Activated T-helper 1 cell treated with anti-CD3 and anti-CD28 coated beads, Interleukin-12 subunit alpha, Interleukin-12 subunit beta, Interleukin-2, Interleukin-4 antibody, amounts not matched to agents 30 ng/mL and 10 ng/mL and 1 ng/mL, durations not matched to agents 14 hours and 24 hours and 36 hours (primary cell): ENCODE data around the gene IFNGR1. TPM values are rescaled to one million over a fixed set of nuclear protein-coding genes. Genes with fewer than 3 reads are reported as not detected.

ENCODE experiments used
- DNase-seq: peaks from one replicate; pipeline ENCODE4 v3.0.0; 2021; ENCODE audit warnings: low spot score
- H3K27ac Mint-ChIP-seq: one replicate; pipeline ENCODE4 v1.8.0; 2021; ENCODE audit warnings: mild to moderate bottlenecking, mixed read lengths
- H3K27me3 Mint-ChIP-seq: one replicate; pipeline ENCODE4 v1.8.0; 2022; ENCODE audit warnings: mild to moderate bottlenecking, moderate library complexity, mixed read lengths; ENCODE audit not compliant: insufficient read depth
- H3K36me3 Mint-ChIP-seq: one replicate; pipeline ENCODE4 v1.8.0; 2021; ENCODE audit warnings: low read depth, mixed read lengths
- H3K4me1 Mint-ChIP-seq: one replicate; pipeline ENCODE4 v1.8.0; 2021; ENCODE audit warnings: low read depth, mixed read lengths
- H3K4me3 Mint-ChIP-seq: one replicate; pipeline ENCODE4 v1.8.0; 2021; ENCODE audit warnings: mild to moderate bottlenecking, moderate library complexity, mixed read lengths
- H3K9me3 Mint-ChIP-seq: one replicate; pipeline ENCODE4 v1.8.0; 2021; ENCODE audit warnings: mixed read lengths
- intact Hi-C: fragments of 100-400 bp; cut with micrococcal nuclease; formaldehyde crosslinking; loops from one replicate; pipeline ENCODE4 v1.15.1; 2024
- total RNA-seq: library from RNA; stranded (reverse); gene quantifications from 2 replicates; pipeline ENCODE4 v1.2.3, GENCODE V29; 2022

Gene IFNGR1
- total RNA-seq, 1 donor from 2014 or later = 12.5 TPM

DNA sequence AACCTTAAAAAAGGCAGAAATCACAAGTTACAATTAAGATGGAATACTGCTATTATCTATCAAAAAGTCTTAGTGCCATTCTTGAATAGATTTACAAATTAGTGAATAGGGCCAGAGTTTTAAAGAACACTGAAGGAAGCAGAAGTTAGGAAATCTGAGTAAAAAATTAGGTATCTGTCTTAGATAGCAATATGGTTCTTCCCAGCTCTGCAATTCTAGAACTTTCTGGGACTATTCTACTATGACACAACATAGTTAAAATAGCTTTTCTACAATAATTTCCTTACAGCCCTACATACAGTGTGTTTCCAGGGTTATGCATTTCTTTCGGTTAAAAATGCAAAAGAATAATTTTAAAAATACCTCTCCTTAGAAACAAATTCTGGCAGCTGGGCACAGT, 18.2 kb downstream of the IFNGR1 start:
- Mint-ChIP-seq H3K4me1 (peaks cover 9% of the 10 kb centered on the region), H3K4me3 (no peak overlapping the region), H3K27me3 (no peaks in the 10 kb centered on the region), H3K9me3 (no peaks in the 10 kb centered on the region), H3K27ac (no peak overlapping the region), H3K36me3 (peaks cover 52% of the 10 kb centered on the region)
- intact Hi-C loops = no loop called here
- DNase-seq = no peak

- intact Hi-C loops = no loop called here
- peaks cover 49% of the 10 kb centered on the region for H3K36me3 Mint-ChIP-seq
- DNase-seq = no peak
- H3K9me3 Mint-ChIP-seq = no peaks in the 10 kb centered on the region
- H3K4me3 Mint-ChIP-seq = no peak overlapping the region
- no peaks in the 10 kb centered on the region for H3K27me3 Mint-ChIP-seq
- H3K4me1 Mint-ChIP-seq = peaks cover 15% of the 10 kb centered on the region
- no peak overlapping the region for H3K27ac Mint-ChIP-seq
Measured at GRCh38 chr6:137200288-137200687, 18.9 kb downstream of the IFNGR1 start.

- Mint-ChIP-seq H3K9me3 (no peaks in the 10 kb centered on the region), H3K36me3 (peaks cover 33% of the 10 kb centered on the region), H3K4me3 (no peak overlapping the region), H3K4me1 (peaks cover 15% of the 10 kb centered on the region), H3K27ac (no peak overlapping the region), H3K27me3 (no peaks in the 10 kb centered on the region)
- intact Hi-C loops = loop anchor here (5.0 kb wide), 1 partner anchor 46 kb away; no protein-coding TSS in a partner anchor
- no peak for DNase-seq
Measured at GRCh38 chr6:137197684-137198645, 21.2 kb downstream of the IFNGR1 start.

DNA sequence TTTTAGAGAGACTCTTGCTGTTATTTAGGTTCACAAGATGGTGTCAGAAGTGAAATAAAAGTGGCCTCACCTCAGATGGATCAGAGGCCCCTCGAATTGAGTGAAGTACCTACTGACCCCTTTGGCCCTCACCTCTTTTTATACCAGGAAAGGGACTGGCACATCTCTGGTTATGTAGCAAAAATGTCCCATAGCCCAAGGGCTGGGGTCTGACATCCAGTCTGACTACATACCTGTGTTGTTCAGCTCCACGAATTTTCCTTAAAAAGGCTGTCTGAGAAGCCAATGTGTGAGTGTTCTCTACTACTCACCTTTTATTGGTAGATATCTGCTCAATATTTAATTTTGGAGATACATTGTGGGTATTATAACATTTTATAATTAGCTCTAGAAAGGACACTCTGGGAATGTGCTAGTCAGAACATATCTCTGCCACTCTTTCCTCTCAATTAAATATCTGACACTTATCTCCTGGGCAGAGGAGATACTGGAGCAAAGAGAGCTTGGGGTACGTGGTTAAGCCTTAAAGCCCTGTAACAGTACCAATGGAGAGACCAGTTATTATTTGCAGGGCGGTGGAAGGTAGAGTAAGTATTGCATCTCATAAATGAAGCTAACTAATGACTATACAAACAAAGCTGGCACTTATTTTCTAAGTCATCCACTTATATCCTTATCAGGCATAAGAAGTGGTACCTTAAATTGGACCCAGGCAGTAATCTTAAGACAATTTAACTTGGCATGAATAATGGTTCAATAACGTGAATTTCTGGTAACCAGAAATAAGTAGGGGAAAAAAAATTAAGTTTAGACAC, 25.7 kb downstream of the IFNGR1 start:
- H3K27me3 Mint-ChIP-seq = no peaks in the 10 kb centered on the region
- peaks cover 19% of the 10 kb centered on the region for H3K9me3 Mint-ChIP-seq
- DNase-seq = no peak
- no peak overlapping the region for H3K27ac Mint-ChIP-seq
- peaks cover 15% of the 10 kb centered on the region for H3K4me1 Mint-ChIP-seq
- peaks cover 23% of the 10 kb centered on the region for H3K36me3 Mint-ChIP-seq
- intact Hi-C loops = no loop called here
- H3K4me3 Mint-ChIP-seq = no peak overlapping the region

DNA sequence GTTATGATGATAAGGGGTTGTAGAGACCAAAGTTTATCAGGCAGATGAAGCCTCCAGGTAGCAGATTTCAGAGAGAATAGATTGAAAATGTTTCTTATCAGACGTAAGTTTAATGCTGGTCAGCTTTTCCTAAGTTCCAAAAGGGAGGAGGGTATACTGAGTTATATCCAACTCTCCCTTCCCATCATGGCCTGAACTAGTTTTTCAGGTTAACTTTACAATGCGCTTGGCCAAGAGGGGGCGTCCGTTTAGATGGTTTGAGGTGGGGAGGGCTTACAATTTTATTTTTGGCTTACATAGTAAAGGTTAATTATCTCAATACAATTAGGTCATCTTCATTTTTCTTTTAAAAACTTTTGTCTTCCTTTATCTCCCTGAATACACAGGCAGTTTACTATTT, 26.4 kb downstream of the IFNGR1 start:
- no peaks in the 10 kb centered on the region for H3K27me3 Mint-ChIP-seq
- peaks cover 22% of the 10 kb centered on the region for H3K9me3 Mint-ChIP-seq
- peaks cover 17% of the 10 kb centered on the region for H3K36me3 Mint-ChIP-seq
- H3K4me3 Mint-ChIP-seq = no peak overlapping the region
- H3K27ac Mint-ChIP-seq = no peak overlapping the region
- H3K4me1 Mint-ChIP-seq = peaks cover 13% of the 10 kb centered on the region
- no peak for DNase-seq
- intact Hi-C loops = no loop called here

DNA sequence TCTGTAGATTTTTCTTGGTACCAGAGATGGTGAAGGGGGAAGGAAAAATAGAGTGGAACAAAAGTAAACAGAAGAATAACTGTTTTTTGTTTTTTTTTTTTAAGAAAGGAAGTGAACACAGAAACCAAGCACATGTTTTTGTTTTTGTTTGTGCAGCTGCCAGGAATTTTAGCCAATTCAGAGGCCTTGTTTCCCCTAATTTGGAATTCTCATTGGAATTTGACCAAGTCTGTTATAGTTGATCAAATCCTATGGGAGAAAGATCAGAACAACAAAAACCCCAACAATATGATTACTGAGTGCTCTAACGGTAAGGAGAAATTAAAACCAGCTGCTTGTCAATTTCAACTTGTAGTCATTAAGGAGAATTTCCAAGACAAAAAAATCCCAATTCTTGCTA, 27.5 kb downstream of the IFNGR1 start:
- no peak overlapping the region for H3K4me3 Mint-ChIP-seq
- intact Hi-C loops = no loop called here
- H3K27me3 Mint-ChIP-seq = peaks cover 2% of the 10 kb centered on the region
- no peak for DNase-seq
- peaks cover 12% of the 10 kb centered on the region for H3K4me1 Mint-ChIP-seq
- H3K36me3 Mint-ChIP-seq = peaks cover 13% of the 10 kb centered on the region
- peaks cover 33% of the 10 kb centered on the region for H3K9me3 Mint-ChIP-seq
- H3K27ac Mint-ChIP-seq = no peak overlapping the region

- H3K36me3 Mint-ChIP-seq = peaks cover 10% of the 10 kb centered on the region
- intact Hi-C loops = no loop called here
- peaks cover 3% of the 10 kb centered on the region for H3K27me3 Mint-ChIP-seq
- peaks cover 36% of the 10 kb centered on the region for H3K9me3 Mint-ChIP-seq
- DNase-seq = no peak
- no peak overlapping the region for H3K27ac Mint-ChIP-seq
- no peak overlapping the region for H3K4me3 Mint-ChIP-seq
- peaks cover 8% of the 10 kb centered on the region for H3K4me1 Mint-ChIP-seq
Measured at GRCh38 chr6:137191236-137191635, 27.9 kb downstream of the IFNGR1 start.

DNA sequence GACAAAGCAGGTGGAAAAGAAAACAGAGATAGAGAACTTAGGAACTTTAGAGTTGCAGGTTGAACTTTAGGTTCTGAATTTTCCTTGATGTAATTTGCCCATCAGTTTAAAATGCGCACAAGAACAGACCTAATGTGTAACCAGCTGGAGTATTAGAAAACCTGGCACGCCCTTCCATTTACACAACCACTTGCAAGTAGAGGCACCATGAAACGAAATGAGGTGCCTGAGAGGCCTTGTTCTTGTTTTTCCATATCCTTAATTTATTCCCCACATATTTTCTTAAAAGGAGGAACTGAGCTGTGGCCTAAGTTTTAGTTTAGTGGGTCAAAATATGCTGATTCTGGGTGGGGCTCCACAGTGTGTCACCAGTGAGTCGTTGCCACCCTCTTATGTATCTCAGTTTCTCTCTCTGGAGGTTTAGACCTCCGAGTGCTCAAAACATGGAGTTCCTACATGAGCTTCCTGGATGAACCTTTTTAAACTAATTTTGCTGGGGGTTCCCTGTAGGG, 28.5 kb downstream of the IFNGR1 start:
- Mint-ChIP-seq H3K36me3 (peaks cover 6% of the 10 kb centered on the region), H3K27me3 (peaks cover 3% of the 10 kb centered on the region)

DNA sequence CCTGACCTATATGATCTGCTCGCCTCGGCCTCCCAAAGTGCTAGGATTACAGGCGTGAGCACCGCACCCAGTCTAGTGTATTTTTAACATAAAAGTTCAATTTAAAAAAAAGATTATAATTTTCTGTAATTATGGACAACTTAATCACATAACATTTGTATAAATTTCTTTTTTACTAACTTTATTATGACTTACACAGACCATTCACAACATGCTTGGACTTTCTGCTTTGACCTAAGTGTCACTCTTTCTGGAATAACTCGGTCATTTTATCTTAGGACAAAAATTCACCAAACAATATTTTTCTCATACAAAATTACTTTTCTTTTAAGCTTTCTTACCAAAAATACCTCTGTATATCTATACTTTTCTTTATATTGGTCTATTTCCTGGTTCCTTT, 30.3 kb downstream of the IFNGR1 start:
- no peak overlapping the region for H3K4me3 Mint-ChIP-seq
- no peaks in the 10 kb centered on the region for H3K4me1 Mint-ChIP-seq
- DNase-seq = no peak
- intact Hi-C loops = no loop called here
- peaks cover 3% of the 10 kb centered on the region for H3K27me3 Mint-ChIP-seq
- H3K27ac Mint-ChIP-seq = no peak overlapping the region
- peaks cover 54% of the 10 kb centered on the region for H3K9me3 Mint-ChIP-seq
- H3K36me3 Mint-ChIP-seq = peaks cover 6% of the 10 kb centered on the region

More for the DNA sequence above, 28.5 kb downstream of the IFNGR1 start:
- Mint-ChIP-seq H3K9me3 (peaks cover 40% of the 10 kb centered on the region), H3K4me3 (no peak overlapping the region), H3K27ac (no peak overlapping the region), H3K4me1 (peaks cover 2% of the 10 kb centered on the region)
- intact Hi-C loops = no loop called here
- DNase-seq = no peak

DNA sequence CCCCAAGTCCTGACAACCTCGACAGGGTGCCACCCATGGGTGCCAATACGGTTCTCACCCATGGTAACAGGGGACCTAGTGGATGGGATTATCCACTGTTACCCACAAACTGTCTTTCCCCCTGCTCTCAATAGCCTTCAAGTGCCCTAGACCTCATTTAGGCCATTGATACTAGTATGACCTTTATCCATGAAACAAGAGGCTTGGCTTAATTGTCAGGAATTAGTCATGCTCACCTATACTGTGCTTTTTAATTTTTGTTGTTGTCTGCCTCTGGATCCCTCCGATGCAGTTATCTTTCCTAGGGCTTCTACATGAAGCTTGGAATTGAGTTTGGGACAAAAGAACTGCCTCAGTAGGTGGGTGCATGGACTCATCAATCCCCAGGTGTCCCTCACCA, 33.9 kb downstream of the IFNGR1 start:
- Mint-ChIP-seq H3K27ac (no peak overlapping the region), H3K36me3 (peaks cover 6% of the 10 kb centered on the region), H3K4me1 (no peaks in the 10 kb centered on the region), H3K27me3 (peaks cover 3% of the 10 kb centered on the region), H3K9me3 (peaks cover 63% of the 10 kb centered on the region), H3K4me3 (no peak overlapping the region)
- intact Hi-C loops = no loop called here
- DNase-seq = no peak

GRCh38 chr6:137182654-137183073, 36.5 kb downstream of the IFNGR1 start:
- H3K27me3 Mint-ChIP-seq = peaks cover 3% of the 10 kb centered on the region
- no peaks in the 10 kb centered on the region for H3K4me1 Mint-ChIP-seq
- no peak for DNase-seq
- intact Hi-C loops = no loop called here
- H3K4me3 Mint-ChIP-seq = no peak overlapping the region
- peaks cover 68% of the 10 kb centered on the region for H3K9me3 Mint-ChIP-seq
- peaks cover 11% of the 10 kb centered on the region for H3K36me3 Mint-ChIP-seq
- no peak overlapping the region for H3K27ac Mint-ChIP-seq

GRCh38 chr6:137181891-137182653, 37.1 kb downstream of the IFNGR1 start:
- no peak overlapping the region for H3K27ac Mint-ChIP-seq
- H3K27me3 Mint-ChIP-seq = peaks cover 3% of the 10 kb centered on the region
- intact Hi-C loops = no loop called here
- H3K9me3 Mint-ChIP-seq = peaks cover 62% of the 10 kb centered on the region
- DNase-seq = no peak
- no peak overlapping the region for H3K4me3 Mint-ChIP-seq
- H3K4me1 Mint-ChIP-seq = no peaks in the 10 kb centered on the region
- H3K36me3 Mint-ChIP-seq = peaks cover 11% of the 10 kb centered on the region
